Transverse colon (tissue), 4 donors: ENCODE results near the gene RBM41.

Experiments
- EP300 ChIP-seq: sonication (generic); formaldehyde crosslinking; IDR thresholded peaks from one replicate; pipeline ENCODE4 v1.6.1; 2017; ENCODE audit warnings: antibody characterized with exemption, low read depth
- POLR2A ChIP-seq: fragments of 450-650 bp; IDR thresholded peaks from one replicate; pipeline ENCODE4 v1.6.1; 2016; ENCODE audit warnings: antibody characterized with exemption, mild to moderate bottlenecking, moderate library complexity
- POLR2AphosphoS5 ChIP-seq, 3 donors: sonication (generic); formaldehyde crosslinking; IDR thresholded peaks; one replicate each; pipeline ENCODE4 v1.6.1; 2016; ENCODE audit warnings: antibody characterized with exemption in 3 of 3
- TF ChIP-seq, protein P1 (sequence below), 5 experiments: fragments of 200-600 bp in 3 of 5; fragments of 450-650 bp in 2 of 5; sonication (generic) in 3 of 5; IDR thresholded peaks; 1 replicate in 2 of 5; 2 replicates in 3 of 5; pipeline ENCODE4 v1.5.1; 2016 to 2017; ENCODE audit warnings: antibody characterized with exemption in 5 of 5, inconsistent platforms in 3 of 5, mild to moderate bottlenecking in 2 of 5, moderate library complexity in 1 of 5

DNA sequence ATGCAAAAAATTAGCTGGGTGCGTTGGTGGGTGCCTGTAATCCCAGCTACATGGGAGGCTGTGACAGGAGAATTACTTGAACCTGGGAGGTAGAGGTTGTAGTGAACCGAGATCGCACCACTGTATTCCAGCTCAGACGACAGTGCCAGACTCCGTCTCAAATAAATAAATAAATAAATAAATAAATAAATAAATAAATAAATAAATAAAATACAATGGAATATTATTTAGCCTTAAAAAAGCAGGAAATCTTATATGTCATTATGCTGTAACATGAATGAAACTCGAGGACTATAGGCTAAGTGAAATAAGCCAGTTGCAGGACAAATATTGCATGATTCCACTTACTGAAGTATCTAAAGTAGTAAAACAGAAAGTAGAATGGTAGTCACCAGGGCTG is 42.5 kb downstream of the RBM41 start:
- TF ChIP-seq, protein P1, sequence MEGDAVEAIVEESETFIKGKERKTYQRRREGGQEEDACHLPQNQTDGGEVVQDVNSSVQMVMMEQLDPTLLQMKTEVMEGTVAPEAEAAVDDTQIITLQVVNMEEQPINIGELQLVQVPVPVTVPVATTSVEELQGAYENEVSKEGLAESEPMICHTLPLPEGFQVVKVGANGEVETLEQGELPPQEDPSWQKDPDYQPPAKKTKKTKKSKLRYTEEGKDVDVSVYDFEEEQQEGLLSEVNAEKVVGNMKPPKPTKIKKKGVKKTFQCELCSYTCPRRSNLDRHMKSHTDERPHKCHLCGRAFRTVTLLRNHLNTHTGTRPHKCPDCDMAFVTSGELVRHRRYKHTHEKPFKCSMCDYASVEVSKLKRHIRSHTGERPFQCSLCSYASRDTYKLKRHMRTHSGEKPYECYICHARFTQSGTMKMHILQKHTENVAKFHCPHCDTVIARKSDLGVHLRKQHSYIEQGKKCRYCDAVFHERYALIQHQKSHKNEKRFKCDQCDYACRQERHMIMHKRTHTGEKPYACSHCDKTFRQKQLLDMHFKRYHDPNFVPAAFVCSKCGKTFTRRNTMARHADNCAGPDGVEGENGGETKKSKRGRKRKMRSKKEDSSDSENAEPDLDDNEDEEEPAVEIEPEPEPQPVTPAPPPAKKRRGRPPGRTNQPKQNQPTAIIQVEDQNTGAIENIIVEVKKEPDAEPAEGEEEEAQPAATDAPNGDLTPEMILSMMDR (IDR thresholded peaks at IDR 0.05), result no peak
- TF ChIP-seq EP300, result no peak
- TF ChIP-seq POLR2AphosphoS5 (IDR thresholded peaks at IDR 0.05), result no peak
- TF ChIP-seq POLR2A, result no peak
